HepG2 (cell line): ENCODE measurements around the gene PIGV. TPM values are rescaled to one million over a fixed set of nuclear protein-coding genes. Genes with fewer than 3 reads are reported as not detected.

Source experiments
- CHD2 ChIP-seq: IDR thresholded peaks from 2 replicates; pipeline ENCODE4 v1.6.1; 2011; ENCODE audit warnings: low read depth, low read length, improper control_type of control experiment
- ELK4 ChIP-seq: sonication (generic); formaldehyde crosslinking; IDR thresholded peaks from 2 replicates; pipeline ENCODE4 v1.9.0; 2021; ENCODE audit warnings: missing genetic modification reagents, borderline replicate concordance
- ETV5 ChIP-seq: IDR thresholded peaks from 2 replicates; pipeline ENCODE4 v1.6.1; 2018; ENCODE audit warnings: missing biosample characterization, missing genetic modification reagents, inconsistent platforms, borderline replicate concordance
- FIP1L1 ChIP-seq: fragments of 200-400 bp; formaldehyde crosslinking; IDR thresholded peaks from 2 replicates; pipeline ENCODE4 v1.6.1; 2018; ENCODE audit warnings: low read depth, mild to moderate bottlenecking, low read length, moderate library complexity, borderline replicate concordance; ENCODE audit not compliant: insufficient read depth
- GPN1 ChIP-seq: sonication (generic); formaldehyde crosslinking; IDR thresholded peaks from 2 replicates; pipeline ENCODE4 v1.5.1; 2020; ENCODE audit warnings: missing genetic modification reagents, borderline replicate concordance
- MAFF ChIP-seq: IDR thresholded peaks from 2 replicates; pipeline ENCODE4 v1.6.1; 2011; ENCODE audit warnings: low read depth, low read length, improper control_type of control experiment
- MED1 ChIP-seq: sonication (generic); formaldehyde crosslinking; IDR thresholded peaks from 2 replicates; pipeline ENCODE4 v1.4.0; 2020; ENCODE audit warnings: missing genetic modification reagents
- NCOA5 ChIP-seq: sonication (generic); formaldehyde crosslinking; IDR thresholded peaks from 2 replicates; pipeline ENCODE4 v1.4.0; 2020; ENCODE audit warnings: missing genetic modification reagents
- NFE2 ChIP-seq: sonication (generic); formaldehyde crosslinking; IDR thresholded peaks from 2 replicates; pipeline ENCODE4 v1.4.0; 2020; ENCODE audit warnings: missing genetic modification reagents
- NR2F2 ChIP-seq: IDR thresholded peaks from 2 replicates; pipeline ENCODE4 v1.6.1; 2012; ENCODE audit warnings: low read depth, inconsistent platforms, borderline replicate concordance
- RAD51 ChIP-seq: fragments of 450-650 bp; IDR thresholded peaks from 2 replicates; pipeline ENCODE4 v1.6.1; 2016; ENCODE audit warnings: borderline replicate concordance
- ZBTB21 ChIP-seq: sonication (generic); formaldehyde crosslinking; IDR thresholded peaks from 2 replicates; pipeline ENCODE4 v1.4.0; 2020; ENCODE audit warnings: missing genetic modification reagents
- ZNF317 ChIP-seq: sonication (generic); formaldehyde crosslinking; IDR thresholded peaks from 2 replicates; pipeline ENCODE4 v1.5.0; 2020; ENCODE audit warnings: mild to moderate bottlenecking, missing genetic modification reagents
- ZNF503 ChIP-seq: sonication (generic); formaldehyde crosslinking; IDR thresholded peaks from 2 replicates; pipeline ENCODE4 v1.4.0; 2020; ENCODE audit warnings: missing genetic modification reagents
- ZNF543 ChIP-seq: sonication (generic); formaldehyde crosslinking; IDR thresholded peaks from 2 replicates; pipeline ENCODE4 v1.4.0; 2020; ENCODE audit warnings: mild to moderate bottlenecking, missing genetic modification reagents
- ZNF674 ChIP-seq: sonication (generic); formaldehyde crosslinking; IDR thresholded peaks from 2 replicates; pipeline ENCODE4 v1.5.0; 2020; ENCODE audit warnings: low read depth, mild to moderate bottlenecking, missing genetic modification reagents
- ZSCAN5A ChIP-seq: sonication (generic); formaldehyde crosslinking; IDR thresholded peaks from 2 replicates; pipeline ENCODE4 v1.8.0; 2022; ENCODE audit warnings: mild to moderate bottlenecking, missing genetic modification reagents, borderline replicate concordance
- polyA plus RNA-seq, 8 experiments: library from polyadenylated mRNA; depleted of rRNA in 3 of 8; stranded (reverse) in 7 of 8; unstranded in 1 of 8; fragments of >200 nt; fragmentation: Illumina TruSeq in 4 of 8; extraction: Trizol in 4 of 8; gene quantifications; 2 replicates each; pipeline versions ENCODE4 v1.2.1 to v1.2.3, GENCODE V29; 2011 to 2016; ENCODE audit warnings: low read depth in 4 of 8, missing spikeins in 1 of 8, mixed read lengths in 1 of 8; ENCODE audit not compliant: insufficient read depth in 1 of 8
- total RNA-seq, 5 experiments: library from RNA; depleted of rRNA; stranded (reverse); fragments of >200 nt; fragmentation: Illumina TruSeq; extraction: Trizol; gene quantifications; 2 replicates each; pipeline ENCODE4 v1.2.3, GENCODE V29; 2016; ENCODE audit warnings: low read depth in 1 of 5
- TF ChIP-seq, protein P1 (sequence below): sonication (generic); formaldehyde crosslinking; conservative IDR thresholded peaks from 2 replicates; pipeline ENCODE4 v1.8.0; 2022; ENCODE audit warnings: mild to moderate bottlenecking, moderate library complexity, missing genetic modification reagents
- TF ChIP-seq, protein P2 (sequence below): sonication (generic); formaldehyde crosslinking; IDR thresholded peaks from 2 replicates; pipeline ENCODE4 v1.4.0; 2020; ENCODE audit warnings: mild to moderate bottlenecking, missing genetic modification reagents, borderline replicate concordance
- TF ChIP-seq, protein P3 (sequence below): sonication (generic); formaldehyde crosslinking; IDR thresholded peaks from 2 replicates; pipeline ENCODE4 v1.5.0; 2020; ENCODE audit warnings: mild to moderate bottlenecking, missing genetic modification reagents

The PIGV gene
- total and polyA plus RNA-seq, 2 of the 13 experiments (the other 11 are each of a cell fraction or from before 2014, with no cell fraction given) = 13.5 to 22.7 TPM

DNA sequence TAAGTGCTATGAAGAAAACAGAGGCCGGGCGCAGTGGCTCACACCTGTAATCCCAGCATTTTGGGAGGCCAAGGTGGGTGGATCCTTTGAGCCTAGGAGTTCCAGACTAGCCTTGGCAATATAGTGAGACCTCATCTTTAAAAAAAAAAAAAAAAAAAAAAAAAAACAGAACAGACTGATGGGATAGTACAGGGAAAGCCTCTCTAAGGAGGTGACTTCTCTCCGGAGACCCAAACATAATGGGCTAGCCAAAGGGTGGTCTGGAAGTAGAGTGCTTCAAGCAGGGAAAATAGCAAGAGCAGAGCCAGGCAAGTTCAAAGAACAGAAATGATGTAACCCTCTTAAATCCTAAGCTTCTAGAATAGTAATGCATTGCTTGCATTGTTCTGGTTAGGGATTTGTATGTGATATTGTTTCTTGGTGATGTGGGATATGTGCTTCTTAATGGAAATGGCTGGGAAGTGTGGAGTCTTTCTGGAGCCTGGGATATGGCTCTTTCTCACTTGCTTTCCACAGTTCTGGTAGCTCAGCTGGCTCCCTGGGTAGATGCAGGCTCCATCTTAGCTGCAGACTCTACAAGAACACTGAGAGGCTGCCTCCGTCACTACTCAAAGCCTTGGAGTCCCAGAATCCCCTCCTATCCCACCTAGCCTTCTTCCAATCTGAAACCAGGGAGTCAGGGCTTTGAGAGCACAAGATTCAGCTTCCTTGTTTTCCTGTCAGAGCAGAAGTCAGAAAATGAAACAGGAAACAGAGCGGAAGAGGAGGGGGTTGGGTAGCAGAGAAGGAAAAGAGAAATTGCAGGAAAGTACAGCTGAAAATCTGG lies 1.9 kb upstream of the PIGV start (continued):
- TF ChIP-seq ELK4 (CRISPR knock-in tag) = no peak
- TF ChIP-seq, protein P1, sequence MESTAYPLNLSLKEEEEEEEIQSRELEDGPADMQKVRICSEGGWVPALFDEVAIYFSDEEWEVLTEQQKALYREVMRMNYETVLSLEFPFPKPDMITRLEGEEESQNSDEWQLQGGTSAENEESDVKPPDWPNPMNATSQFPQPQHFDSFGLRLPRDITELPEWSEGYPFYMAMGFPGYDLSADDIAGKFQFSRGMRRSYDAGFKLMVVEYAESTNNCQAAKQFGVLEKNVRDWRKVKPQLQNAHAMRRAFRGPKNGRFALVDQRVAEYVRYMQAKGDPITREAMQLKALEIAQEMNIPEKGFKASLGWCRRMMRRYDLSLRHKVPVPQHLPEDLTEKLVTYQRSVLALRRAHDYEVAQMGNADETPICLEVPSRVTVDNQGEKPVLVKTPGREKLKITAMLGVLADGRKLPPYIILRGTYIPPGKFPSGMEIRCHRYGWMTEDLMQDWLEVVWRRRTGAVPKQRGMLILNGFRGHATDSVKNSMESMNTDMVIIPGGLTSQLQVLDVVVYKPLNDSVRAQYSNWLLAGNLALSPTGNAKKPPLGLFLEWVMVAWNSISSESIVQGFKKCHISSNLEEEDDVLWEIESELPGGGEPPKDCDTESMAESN (CRISPR knock-in tag) = no peak
- TF ChIP-seq NFE2 (CRISPR knock-in tag) = no peak
- TF ChIP-seq, protein P2, sequence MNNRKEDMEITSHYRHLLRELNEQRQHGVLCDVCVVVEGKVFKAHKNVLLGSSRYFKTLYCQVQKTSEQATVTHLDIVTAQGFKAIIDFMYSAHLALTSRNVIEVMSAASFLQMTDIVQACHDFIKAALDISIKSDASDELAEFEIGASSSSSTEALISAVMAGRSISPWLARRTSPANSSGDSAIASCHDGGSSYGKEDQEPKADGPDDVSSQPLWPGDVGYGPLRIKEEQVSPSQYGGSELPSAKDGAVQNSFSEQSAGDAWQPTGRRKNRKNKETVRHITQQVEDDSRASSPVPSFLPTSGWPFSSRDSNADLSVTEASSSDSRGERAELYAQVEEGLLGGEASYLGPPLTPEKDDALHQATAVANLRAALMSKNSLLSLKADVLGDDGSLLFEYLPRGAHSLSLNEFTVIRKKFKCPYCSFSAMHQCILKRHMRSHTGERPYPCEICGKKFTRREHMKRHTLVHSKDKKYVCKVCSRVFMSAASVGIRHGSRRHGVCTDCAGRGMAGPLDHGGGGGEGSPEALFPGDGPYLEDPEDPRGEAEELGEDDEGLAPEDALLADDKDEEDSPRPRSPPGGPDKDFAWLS (CRISPR knock-in tag) = no peak
- TF ChIP-seq NCOA5 = no peak
- no peak for TF ChIP-seq ZNF503 (CRISPR knock-in tag)
- no peak for TF ChIP-seq CHD2
- TF ChIP-seq MED1 (CRISPR knock-in tag) = no peak
- no peak for TF ChIP-seq ZBTB21
- no peak for TF ChIP-seq ZNF543 (CRISPR knock-in tag)
- TF ChIP-seq ZNF674 (CRISPR knock-in tag) = no peak
- TF ChIP-seq FIP1L1 = no peak
- TF ChIP-seq ZSCAN5A = no peak
- TF ChIP-seq MAFF = no peak
- no peak for TF ChIP-seq ZNF317
- TF ChIP-seq, protein P3, sequence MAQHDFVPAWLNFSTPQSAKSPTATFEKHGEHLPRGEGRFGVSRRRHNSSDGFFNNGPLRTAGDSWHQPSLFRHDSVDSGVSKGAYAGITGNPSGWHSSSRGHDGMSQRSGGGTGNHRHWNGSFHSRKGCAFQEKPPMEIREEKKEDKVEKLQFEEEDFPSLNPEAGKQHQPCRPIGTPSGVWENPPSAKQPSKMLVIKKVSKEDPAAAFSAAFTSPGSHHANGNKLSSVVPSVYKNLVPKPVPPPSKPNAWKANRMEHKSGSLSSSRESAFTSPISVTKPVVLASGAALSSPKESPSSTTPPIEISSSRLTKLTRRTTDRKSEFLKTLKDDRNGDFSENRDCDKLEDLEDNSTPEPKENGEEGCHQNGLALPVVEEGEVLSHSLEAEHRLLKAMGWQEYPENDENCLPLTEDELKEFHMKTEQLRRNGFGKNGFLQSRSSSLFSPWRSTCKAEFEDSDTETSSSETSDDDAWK (CRISPR knock-in tag) = no peak
- no peak for TF ChIP-seq GPN1 (CRISPR knock-in tag)
- no peak for TF ChIP-seq NR2F2
- no peak for TF ChIP-seq RAD51
- no peak for TF ChIP-seq ETV5 (CRISPR knock-in tag)
